H1 (cell line): ENCODE data around the gene RPIA. TPM values are rescaled to one million over a fixed set of nuclear protein-coding genes. Genes with fewer than 3 reads are reported as not detected.
"Not testable (repeated sequence)": the region's sequence is repeated elsewhere in the genome, so short reads cannot be mapped to it uniquely, and the experiment has no call there.

Source experiments
- CTCF ChIA-PET: fragments of 300-600 bp; sonication (Branson Sonifier 250); formaldehyde crosslinking; loops from one replicate; lab custom pipeline; 2021; ENCODE audit not compliant: partially characterized antibody; lab: Charles Lee
- POLR2A ChIA-PET: fragments of 300-600 bp; sonication (Branson Sonifier 250); formaldehyde crosslinking; loops from one replicate; lab custom pipeline; 2021; ENCODE audit warnings: inconsistent platforms; ENCODE audit not compliant: partially characterized antibody; lab: Charles Lee
- DNase-seq, 2 experiments: peaks; one replicate each; pipeline versions ENCODE4 v3.0.0 to v3.0.0-alpha.2; 2010 to 2022; ENCODE audit warnings: low spot score in 2 of 2, low read depth in 1 of 2, mixed read lengths in 1 of 2
- FAIRE-seq: peaks from 2 replicates; lab custom pipeline; 2011; peaks lifted over from hg19 to GRCh38; lab: Jason Lieb, UNC
- H2AFZ ChIP-seq: 2 replicates; pipeline ENCODE4 v1.8.1; 2012; ENCODE audit warnings: low read length, inconsistent platforms
- H2AK5ac ChIP-seq: 2 replicates; pipeline ENCODE4 v1.6.1; 2013; ENCODE audit warnings: low read depth, low read length
- H2BK120ac ChIP-seq: replicated peaks from 2 replicates; pipeline ENCODE3; 2013; ENCODE audit warnings: low read depth, low read length, inconsistent platforms
- H2BK12ac ChIP-seq: 2 replicates; pipeline ENCODE4 v1.6.1; 2013; ENCODE audit warnings: low read depth, low read length
- H2BK15ac ChIP-seq: 2 replicates; pipeline ENCODE4 v1.6.1; 2013; ENCODE audit warnings: low read length
- H2BK20ac ChIP-seq: 2 replicates; pipeline ENCODE4 v1.6.1; 2013; ENCODE audit warnings: low read length
- H2BK5ac ChIP-seq: 2 replicates; pipeline ENCODE4 v1.6.1; 2013; ENCODE audit warnings: low read depth, low read length
- H3K14ac ChIP-seq: 2 replicates; pipeline ENCODE4 v1.6.1; 2013; ENCODE audit warnings: inconsistent platforms; ENCODE audit not compliant: insufficient read length
- H3K18ac ChIP-seq: 2 replicates; pipeline ENCODE4 v1.6.1; 2013; ENCODE audit warnings: low read length; ENCODE audit errors: extremely low read depth
- H3K23ac ChIP-seq: 2 replicates; pipeline ENCODE4 v1.6.1; 2013; ENCODE audit warnings: inconsistent platforms; ENCODE audit not compliant: insufficient read length
- H3K23me2 ChIP-seq: 2 replicates; pipeline ENCODE4 v1.6.1; 2013; ENCODE audit warnings: low read depth, low read length
- H3K27ac ChIP-seq: 2 replicates; pipeline ENCODE4 v1.6.1; 2011; ENCODE audit warnings: low read depth, low read length, inconsistent platforms
- H3K27me3 ChIP-seq, 4 experiments: replicated peaks in 1 of 4; 1 replicate in 1 of 4; 2 replicates in 3 of 4; pipeline versions ENCODE4 v1.6.1 to v1.8.1; 2011 to 2013; ENCODE audit warnings: low read length in 3 of 4, mild to moderate bottlenecking in 3 of 4, inconsistent platforms in 2 of 4, mixed read lengths in 2 of 4, moderate library complexity in 1 of 4; ENCODE audit not compliant: control insufficient read depth in 3 of 4, insufficient read depth in 3 of 4; ENCODE audit errors: extremely low read depth in 1 of 4
- H3K36me3 ChIP-seq, 4 experiments: 2 replicates each; pipeline versions ENCODE4 v1.6.1 to v1.8.1; 2011 to 2013; ENCODE audit warnings: mild to moderate bottlenecking in 4 of 4, low read length in 3 of 4, moderate library complexity in 2 of 4, control low read depth in 1 of 4, inconsistent platforms in 1 of 4; ENCODE audit not compliant: insufficient read depth in 4 of 4, control insufficient read depth in 2 of 4
- H3K4ac ChIP-seq: replicated peaks from 2 replicates; pipeline ENCODE3; 2013; ENCODE audit warnings: low read length, low read depth, mixed read lengths, inconsistent platforms; ENCODE audit not compliant: insufficient read length
- H3K4me1 ChIP-seq, 4 experiments: replicated peaks in 1 of 4; 1 replicate in 1 of 4; 2 replicates in 3 of 4; pipeline versions ENCODE4 v1.6.1 to v1.8.1; 2011 to 2013; ENCODE audit warnings: low read length in 3 of 4, inconsistent platforms in 2 of 4, mixed read lengths in 1 of 4; ENCODE audit not compliant: insufficient read depth in 4 of 4, control insufficient read depth in 3 of 4
- H3K4me2 ChIP-seq, 2 experiments: 2 replicates each; pipeline versions ENCODE4 v1.6.1 to v1.8.1; 2011 to 2013; ENCODE audit warnings: low read depth in 2 of 2, low read length in 2 of 2, control low read depth in 1 of 2, inconsistent platforms in 1 of 2, mild to moderate bottlenecking in 1 of 2; ENCODE audit not compliant: insufficient read depth in 1 of 2
- H3K4me3 ChIP-seq, 4 experiments: fragments of 200-600, 300-600 bp in 1 of 4; sonication (generic), shearing (Covaris generic), sonication (Bioruptor Twin) in 1 of 4; 2 replicates each; pipeline versions ENCODE4 v1.5.1 to v1.8.1; 2011 to 2016; ENCODE audit warnings: low read length in 4 of 4, low read depth in 3 of 4, control low read depth in 2 of 4, inconsistent platforms in 2 of 4, mild to moderate bottlenecking in 2 of 4, mixed read lengths in 1 of 4, moderate library complexity in 1 of 4; ENCODE audit not compliant: insufficient read depth in 2 of 4; ENCODE audit errors: extremely low read depth in 1 of 4
- H3K56ac ChIP-seq: replicated peaks from 2 replicates; pipeline ENCODE3; 2013; ENCODE audit warnings: low read depth, mild to moderate bottlenecking, mixed read lengths, low read length, inconsistent platforms; ENCODE audit not compliant: insufficient read length
- H3K79me1 ChIP-seq: 2 replicates; pipeline ENCODE4 v1.6.1; 2013; ENCODE audit warnings: low read depth, low read length, control low read depth
- H3K79me2 ChIP-seq, 2 experiments: 2 replicates each; pipeline versions ENCODE4 v1.6.1 to v1.8.1; 2012 to 2013; ENCODE audit warnings: low read length in 2 of 2, mild to moderate bottlenecking in 2 of 2, inconsistent platforms in 1 of 2; ENCODE audit not compliant: insufficient read depth in 2 of 2, control insufficient read depth in 1 of 2
- H3K9ac ChIP-seq, 4 experiments: replicated peaks in 1 of 4; 1 replicate in 1 of 4; 2 replicates in 3 of 4; pipeline versions ENCODE4 v1.6.1 to v1.8.1; 2011 to 2013; ENCODE audit warnings: low read depth in 3 of 4, low read length in 3 of 4, control low read depth in 2 of 4, mild to moderate bottlenecking in 2 of 4, moderate library complexity in 2 of 4, inconsistent platforms in 1 of 4; ENCODE audit errors: extremely low read depth in 1 of 4
- H3K9me3 ChIP-seq, 2 experiments: 2 replicates each; pipeline versions ENCODE4 v1.6.1 to v1.8.1; 2012 to 2013; ENCODE audit warnings: mild to moderate bottlenecking in 2 of 2, moderate library complexity in 2 of 2, control low read depth in 1 of 2, inconsistent platforms in 1 of 2, low read depth in 1 of 2, low read length in 1 of 2, mixed read lengths in 1 of 2; ENCODE audit not compliant: insufficient read depth in 2 of 2
- H4K20me1 ChIP-seq, 2 experiments: replicated peaks in 1 of 2; 2 replicates each; pipeline versions ENCODE3 to v1.8.1; 2011 to 2013; ENCODE audit warnings: inconsistent platforms in 2 of 2, low read length in 2 of 2, mild to moderate bottlenecking in 1 of 2; ENCODE audit not compliant: insufficient read depth in 2 of 2, control insufficient read depth in 1 of 2
- H4K5ac ChIP-seq: 2 replicates; pipeline ENCODE4 v1.6.1; 2013; ENCODE audit warnings: low read length, low read depth, mixed read lengths, inconsistent platforms; ENCODE audit not compliant: insufficient read length
- H4K8ac ChIP-seq: 2 replicates; pipeline ENCODE4 v1.8.0; 2013; ENCODE audit warnings: mild to moderate bottlenecking, moderate library complexity, low read length, inconsistent platforms; ENCODE audit not compliant: insufficient read depth; ENCODE audit errors: extremely low read depth
- H4K91ac ChIP-seq: replicated peaks from 2 replicates; pipeline ENCODE3; 2013; ENCODE audit warnings: low read length, mixed read lengths, inconsistent platforms; ENCODE audit not compliant: insufficient read length
- WGBS, 2 experiments: shearing (Covaris generic) in 1 of 2; methylation state at CpG; one replicate each; pipeline versions ENCODE4 v1.1.6 to v1.1.7; 2013 to 2015; ENCODE audit warnings: low lambda C conversion rate in 2 of 2, mixed read lengths in 2 of 2, inconsistent platforms in 1 of 2, low coverage in 1 of 2, missing lambda C conversion rate in 1 of 2; ENCODE audit not compliant: insufficient replicate concordance in 2 of 2, insufficient coverage in 1 of 2, insufficient read length in 1 of 2; ENCODE audit errors: extremely low coverage in 1 of 2, missing lambda C conversion rate in 1 of 2; 5-methylcytosine and 5-hydroxymethylcytosine counted together
- polyA plus RNA-seq, 7 experiments: library from polyadenylated mRNA; depleted of rRNA in 3 of 7; stranded (reverse) in 5 of 7; unstranded in 2 of 7; fragments of >200 nt in 5 of 7; fragments of 200-250 nt in 2 of 7; gene quantifications; 1 replicate in 5 of 7; 2 replicates in 1 of 7; 4 replicates in 1 of 7; pipeline versions ENCODE4 v1.2.1 to v1.2.3, GENCODE V29; 2011 to 2013; ENCODE audit warnings: missing spikeins in 2 of 7, mixed read lengths in 2 of 7
- total RNA-seq: library from RNA; stranded (reverse); fragmentation: NEBNext Ultra II Directional; extraction: Animal tissue kit (Norgen Biotek cat#: 25700); gene quantifications from 2 replicates; pipeline ENCODE4 v1.2.1, GENCODE V29; 2021

The RPIA gene
- total and polyA plus RNA-seq, 2 of the 8 experiments (the other 6 are each of a cell fraction or from before 2014, with no cell fraction given): 13.1 to 24.0 TPM

- H3K14ac ChIP-seq, POLR2A ChIA-PET, H2BK12ac ChIP-seq, H3K9ac ChIP-seq, H2BK5ac ChIP-seq, H3K56ac ChIP-seq, H3K23me2 ChIP-seq, H4K91ac ChIP-seq, H3K36me3 ChIP-seq, H3K18ac ChIP-seq, H3K4me1 ChIP-seq, H3K27me3 ChIP-seq, H3K23ac ChIP-seq, DNase-seq, H3K4me2 ChIP-seq, H4K8ac ChIP-seq, H3K27ac ChIP-seq, H2BK15ac ChIP-seq, H3K4me3 ChIP-seq, H2BK20ac ChIP-seq, CTCF ChIA-PET, H2AFZ ChIP-seq, H4K5ac ChIP-seq, H4K20me1 ChIP-seq, H2AK5ac ChIP-seq, H3K79me2 ChIP-seq, H3K4ac ChIP-seq, H3K79me1 ChIP-seq, H2BK120ac ChIP-seq: not testable (repeated sequence)
- WGBS, 2 experiments: 66% methylated on average over 7 of the region's 7 CpGs; no CpG with 5 or more reads in 1 of the 2 experiments
- peak; percentile 57 for FAIRE-seq
- H3K9me3 ChIP-seq: peaks cover 0 to 14% of the 10 kb centered on the region in 2 experiments; a peak in 2 of 4 replicates
These were observed 82.0 kb downstream of the RPIA start for GRCh38 chr2:88773233-88774028.

DNA sequence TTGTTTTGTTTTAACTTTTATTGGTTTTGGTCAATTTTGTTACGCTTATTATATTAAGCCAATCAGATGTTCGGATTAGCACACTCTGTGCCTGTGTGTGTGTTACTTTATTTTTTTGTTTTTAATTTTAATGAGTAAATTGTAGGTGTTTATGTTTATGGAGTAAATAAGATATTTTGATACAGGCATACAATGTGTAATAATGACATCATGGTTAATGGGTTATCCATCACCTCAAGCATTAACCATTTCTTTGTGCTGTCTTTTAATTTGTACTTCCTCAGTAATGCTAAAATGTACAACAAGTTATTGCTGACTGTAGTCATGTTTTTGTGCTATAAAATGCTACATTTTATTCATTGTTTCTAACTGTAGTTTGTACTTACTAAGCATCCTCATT, 97.7 kb downstream of the RPIA start:
- H3K9ac ChIP-seq, H2AFZ ChIP-seq, H3K79me1 ChIP-seq, H3K14ac ChIP-seq, H4K5ac ChIP-seq, H3K27me3 ChIP-seq, H3K4me1 ChIP-seq, H2BK20ac ChIP-seq, H3K56ac ChIP-seq, H3K27ac ChIP-seq, CTCF ChIA-PET, H4K8ac ChIP-seq, H2AK5ac ChIP-seq, DNase-seq, H2BK120ac ChIP-seq, H4K20me1 ChIP-seq, FAIRE-seq, H3K36me3 ChIP-seq, H3K79me2 ChIP-seq, H2BK5ac ChIP-seq, H3K23ac ChIP-seq, H3K4ac ChIP-seq, H3K18ac ChIP-seq, H3K23me2 ChIP-seq, H3K9me3 ChIP-seq, H2BK12ac ChIP-seq, H3K4me3 ChIP-seq, POLR2A ChIA-PET, H2BK15ac ChIP-seq, H3K4me2 ChIP-seq, H4K91ac ChIP-seq: not testable (repeated sequence)
- WGBS, 2 experiments: 93% methylated on average over 2 of the region's 2 CpGs; no CpG with 5 or more reads in 1 of the 2 experiments
